Tracheal epithelial cell (primary cell): ENCODE measurements around the gene CAPS. TPM values are rescaled to one million over a fixed set of nuclear protein-coding genes. Genes with fewer than 3 reads are reported as not detected.

Experiments
- total RNA-seq: library from RNA; depleted of rRNA; stranded (reverse); fragments of >200 nt; gene quantifications from 2 replicates; pipeline ENCODE4 v1.2.1, GENCODE V29; 2014

The CAPS gene
- 6.5 and 8.5 TPM in 2 replicates for total RNA-seq

DNA sequence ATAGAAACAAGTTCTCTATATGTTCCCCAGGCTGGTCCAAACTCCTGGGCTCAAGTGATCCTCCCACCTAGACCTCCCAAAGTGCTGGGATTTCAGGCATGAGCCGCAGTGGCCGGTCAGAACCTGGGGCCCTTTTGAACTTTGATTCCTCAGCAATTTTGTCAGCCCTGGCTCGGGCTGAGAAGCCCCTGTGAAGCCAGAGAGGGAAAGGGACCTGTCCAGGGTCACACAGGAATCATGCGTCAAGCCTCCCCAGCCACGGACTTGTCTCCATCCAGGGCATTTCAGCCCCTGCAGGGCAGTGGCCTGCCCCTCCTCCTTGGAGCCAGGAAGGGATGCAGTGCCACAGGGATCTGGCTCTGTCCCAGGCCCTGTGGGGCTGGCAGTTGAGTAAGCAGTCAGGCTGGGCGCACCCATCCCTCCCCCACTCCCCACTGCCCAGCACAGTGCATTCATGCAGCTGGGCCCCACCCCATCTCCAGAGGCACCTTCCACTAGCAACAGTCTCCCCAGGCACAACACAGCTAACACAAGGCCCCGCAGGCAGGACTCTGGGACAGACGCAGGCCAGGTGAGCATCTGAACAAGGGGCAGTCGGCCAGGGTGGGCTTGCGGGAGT lies at the start of gene CAPS:
Gene CAPS (plus strand): TSS at position 516 of the 619 bp plus-strand sequence. CDS start 153 bp downstream, outside the sequence.

DNA sequence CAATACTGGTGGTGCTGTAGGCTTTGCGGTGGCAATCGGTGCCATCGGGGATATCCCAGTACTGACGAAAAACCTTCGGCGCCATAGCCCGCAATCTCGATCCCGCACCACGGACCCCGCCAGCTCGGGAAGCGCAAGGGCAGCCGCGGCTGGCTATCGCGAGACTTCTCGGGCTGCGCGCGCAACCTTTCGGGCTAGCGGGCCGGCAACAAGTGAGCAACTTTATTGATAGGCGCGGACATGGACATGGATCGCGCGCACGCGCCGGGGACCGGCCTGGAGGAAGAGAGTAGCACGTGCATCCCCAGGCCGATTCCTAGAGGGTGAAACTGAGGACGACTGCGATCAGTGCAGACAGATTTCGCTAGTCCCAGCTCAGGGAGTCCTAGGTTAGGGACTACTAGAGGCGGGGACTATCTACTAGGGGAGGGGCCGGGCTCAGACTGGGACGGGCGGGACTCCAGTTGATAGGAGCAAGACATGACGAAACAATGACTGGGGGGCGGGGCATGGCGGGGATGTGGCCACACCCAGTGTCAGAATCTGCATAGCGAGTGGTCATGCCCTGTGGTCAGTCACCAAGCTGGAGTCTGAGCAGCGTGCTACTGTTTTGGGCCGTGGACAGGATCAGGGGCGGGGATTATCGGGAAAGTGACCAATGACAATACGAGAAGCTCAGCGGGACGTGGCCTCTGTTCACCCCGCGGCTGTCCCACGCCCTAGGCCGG lies 10.3 kb upstream of the CAPS start, which contains the start of gene NDUFA11:
Gene NDUFA11 (minus strand): TSS at position 167 of the 728 bp plus-strand sequence. CDS start 82 bp downstream, at position 85.

DNA sequence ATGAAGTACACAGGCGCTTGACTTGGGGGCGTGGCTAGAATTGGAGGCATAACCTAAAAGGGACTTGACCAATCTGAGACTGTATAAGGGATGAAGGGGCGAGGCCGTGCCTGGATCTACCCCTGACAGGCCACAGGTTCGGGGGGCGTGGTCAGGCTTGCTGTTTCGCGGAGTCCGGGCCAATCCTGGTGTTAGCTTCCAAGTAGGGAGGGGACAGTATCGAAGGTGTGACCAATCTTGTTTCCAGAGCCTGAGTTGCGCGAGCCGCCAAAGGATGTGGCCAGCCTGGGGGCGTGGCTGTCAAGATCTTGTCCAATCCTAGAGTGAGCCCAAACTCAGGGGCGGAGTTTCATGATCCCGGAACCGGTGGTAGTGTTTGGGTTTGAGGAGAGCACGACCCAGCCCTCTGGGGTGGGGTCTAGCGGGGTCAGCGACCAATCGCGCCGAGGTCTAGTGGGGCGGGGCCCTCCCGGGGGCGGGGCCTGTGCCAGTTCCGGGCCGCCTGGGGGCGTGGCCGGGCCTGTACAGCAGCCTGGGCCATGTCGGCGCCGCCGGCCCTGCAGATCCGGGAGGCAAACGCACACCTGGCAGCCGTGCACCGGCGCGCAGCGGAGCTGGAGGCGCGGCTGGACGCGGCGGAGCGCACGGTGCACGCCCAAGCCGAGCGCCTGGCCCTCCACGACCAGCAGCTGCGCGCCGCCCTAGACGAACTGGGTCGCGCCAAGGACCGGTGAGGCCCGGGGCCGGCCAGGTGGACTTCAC lies 9.5 kb upstream of the CAPS start, which contains the start of gene VMAC:
Gene VMAC (plus strand): TSS at position 521 of the 762 bp plus-strand sequence. CDS start 19 bp downstream, at position 540.

Other genes with a start within 250 kb of the CAPS start
- 31.5 and 31.8 TPM in 2 replicates for gene MICOS13, start 233.7 kb upstream of the CAPS start, total RNA-seq
- 14.5 and 19.3 TPM in 2 replicates for gene HSD11B1L, start 233.2 kb upstream of the CAPS start, total RNA-seq
- 601 and 1,423 TPM in 2 replicates for gene RPL36, start 224.0 kb upstream of the CAPS start, total RNA-seq
- 137 and 179 TPM in 2 replicates for gene LONP1, start 194.1 kb upstream of the CAPS start, total RNA-seq
- gene CATSPERD, start 193.6 kb upstream of the CAPS start, total RNA-seq = not detected in 2 replicates
- gene PRR22, start 129.5 kb upstream of the CAPS start, total RNA-seq = 0.48 TPM in 1 of 2 replicates, not detected in the other
- gene DUS3L, start 123.1 kb upstream of the CAPS start, total RNA-seq = 41.2 and 42.0 TPM in 2 replicates
- 0.21 and 0.24 TPM in 2 replicates for gene NRTN, start 109.2 kb upstream of the CAPS start, total RNA-seq
- under 0.01 and 2.8 TPM in 2 replicates for gene FUT6, start 74.6 kb upstream of the CAPS start, total RNA-seq
- 7.5 and 12.1 TPM in 2 replicates for gene FUT3, start 62.8 kb upstream of the CAPS start, total RNA-seq
- gene FUT5, start 43.7 kb upstream of the CAPS start, total RNA-seq = not detected in 2 replicates
- gene NDUFA11, start 10.5 kb upstream of the CAPS start, total RNA-seq = 317 and 329 TPM in 2 replicates
- gene VMAC, start 9.4 kb upstream of the CAPS start, total RNA-seq = 3.1 and 6.2 TPM in 2 replicates
- gene RANBP3, start 63.9 kb downstream of the CAPS start, total RNA-seq = 28.6 and 28.7 TPM in 2 replicates
- gene RFX2, start 196.2 kb downstream of the CAPS start, total RNA-seq = 3.4 and 9.4 TPM in 2 replicates
- not detected in 2 replicates for gene ACSBG2, start 221.4 kb downstream of the CAPS start, total RNA-seq